ENCODE results near the gene ACCS. TPM values are rescaled to one million over a fixed set of nuclear protein-coding genes. Genes with fewer than 3 reads are reported as not detected.

Gene ACCS
- total and polyA plus RNA-seq, 8 donors: 29.3 to 88.1 (median 52.1) TPM

DNA sequence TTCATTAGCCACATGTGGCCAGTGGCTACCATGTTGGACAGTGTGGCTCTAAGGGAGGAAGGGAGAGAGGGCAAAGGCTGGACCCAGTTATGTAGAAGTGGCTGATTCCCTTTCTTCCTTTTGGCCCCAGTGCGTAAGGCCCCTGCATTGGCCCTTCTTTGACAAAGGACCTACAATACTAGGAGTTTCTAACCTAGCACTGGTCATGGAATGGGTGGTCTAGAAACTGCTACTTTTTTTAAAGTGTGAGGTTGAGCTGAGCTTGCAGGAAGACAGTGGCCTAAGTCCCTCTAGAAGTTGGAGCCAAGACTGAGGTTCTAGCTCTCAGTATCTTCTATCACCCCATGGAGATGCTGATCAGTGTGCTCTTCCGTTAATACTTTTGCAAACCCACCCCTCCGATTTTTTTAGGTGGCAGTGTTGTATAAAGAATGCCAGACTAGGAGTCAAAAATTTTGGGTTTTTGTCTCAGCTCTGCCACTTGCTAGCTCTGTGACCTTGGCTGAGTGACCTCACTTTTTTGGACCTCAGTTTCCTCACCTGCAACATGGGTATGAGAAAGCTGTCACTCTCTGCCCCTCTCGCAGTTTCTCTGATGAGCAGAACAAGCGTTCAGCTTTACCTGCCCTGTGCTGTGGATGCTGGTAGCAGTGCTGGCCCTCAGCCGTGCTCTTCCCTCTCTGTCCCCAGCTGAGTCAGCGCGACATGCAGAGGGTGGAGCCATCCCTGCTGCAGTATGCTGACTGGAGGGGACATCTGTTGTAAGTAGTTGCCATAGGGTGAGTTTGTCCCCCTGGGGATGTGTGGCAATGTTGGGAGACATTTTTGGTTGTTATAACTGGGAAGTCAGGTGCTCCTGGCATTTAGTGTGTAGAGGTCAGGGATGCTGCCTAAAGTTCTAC, 6.9 kb downstream of the ACCS start:
- H3K36me3 ChIP-seq: peaks cover 0 to 69% of the 10 kb centered on the region in 2 donors

DNA sequence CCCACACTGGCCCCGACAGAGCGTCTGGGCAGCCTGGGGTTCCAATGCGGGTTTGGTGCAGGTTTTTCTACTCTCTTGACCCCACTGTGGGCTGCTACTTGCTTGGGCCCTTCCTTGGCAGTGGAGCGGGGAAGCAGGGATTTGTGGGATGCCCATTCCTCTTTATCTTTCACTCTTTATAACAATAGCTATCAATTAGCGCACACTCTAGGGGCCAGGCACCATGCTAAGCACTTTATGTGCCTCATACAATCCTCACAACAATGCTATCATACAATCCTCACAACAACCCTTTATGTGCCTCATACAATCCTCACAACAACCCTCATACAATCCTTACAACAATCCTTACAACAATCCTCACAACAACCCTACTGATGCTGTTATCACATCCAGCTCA, 12.7 kb downstream of the ACCS start:
- Histone ChIP-seq H3K27me3 (no peaks in the 10 kb centered on the region), H3K4me3 (no peak overlapping the region), H3K27ac (no peak overlapping the region), H3K4me1 (no peaks in the 10 kb centered on the region), H3K9me3 (no peaks in the 10 kb centered on the region), H3K36me3 (peaks cover 0 to 81% of the 10 kb centered on the region in 2 donors)
- ATAC-seq (no peak), DNase-seq (no peak)
- intact Hi-C loops (cut with DNase I): no loop called here
- TF ChIP-seq, protein P1, sequence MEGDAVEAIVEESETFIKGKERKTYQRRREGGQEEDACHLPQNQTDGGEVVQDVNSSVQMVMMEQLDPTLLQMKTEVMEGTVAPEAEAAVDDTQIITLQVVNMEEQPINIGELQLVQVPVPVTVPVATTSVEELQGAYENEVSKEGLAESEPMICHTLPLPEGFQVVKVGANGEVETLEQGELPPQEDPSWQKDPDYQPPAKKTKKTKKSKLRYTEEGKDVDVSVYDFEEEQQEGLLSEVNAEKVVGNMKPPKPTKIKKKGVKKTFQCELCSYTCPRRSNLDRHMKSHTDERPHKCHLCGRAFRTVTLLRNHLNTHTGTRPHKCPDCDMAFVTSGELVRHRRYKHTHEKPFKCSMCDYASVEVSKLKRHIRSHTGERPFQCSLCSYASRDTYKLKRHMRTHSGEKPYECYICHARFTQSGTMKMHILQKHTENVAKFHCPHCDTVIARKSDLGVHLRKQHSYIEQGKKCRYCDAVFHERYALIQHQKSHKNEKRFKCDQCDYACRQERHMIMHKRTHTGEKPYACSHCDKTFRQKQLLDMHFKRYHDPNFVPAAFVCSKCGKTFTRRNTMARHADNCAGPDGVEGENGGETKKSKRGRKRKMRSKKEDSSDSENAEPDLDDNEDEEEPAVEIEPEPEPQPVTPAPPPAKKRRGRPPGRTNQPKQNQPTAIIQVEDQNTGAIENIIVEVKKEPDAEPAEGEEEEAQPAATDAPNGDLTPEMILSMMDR (IDR thresholded peaks at IDR 0.05): no peak

More for the DNA sequence above, 6.9 kb downstream of the ACCS start:
- TF ChIP-seq, protein P1 (IDR thresholded peaks at IDR 0.05): no peak
- no peak overlapping the region for H3K27ac ChIP-seq
- no peak for DNase-seq
- no peak overlapping the region for H3K4me3 ChIP-seq
- H3K4me1 ChIP-seq: no peaks in the 10 kb centered on the region
- no peaks in the 10 kb centered on the region for H3K27me3 ChIP-seq
- intact Hi-C loops (cut with DNase I): no loop called here
- no peak for ATAC-seq
- H3K9me3 ChIP-seq: no peaks in the 10 kb centered on the region

DNA sequence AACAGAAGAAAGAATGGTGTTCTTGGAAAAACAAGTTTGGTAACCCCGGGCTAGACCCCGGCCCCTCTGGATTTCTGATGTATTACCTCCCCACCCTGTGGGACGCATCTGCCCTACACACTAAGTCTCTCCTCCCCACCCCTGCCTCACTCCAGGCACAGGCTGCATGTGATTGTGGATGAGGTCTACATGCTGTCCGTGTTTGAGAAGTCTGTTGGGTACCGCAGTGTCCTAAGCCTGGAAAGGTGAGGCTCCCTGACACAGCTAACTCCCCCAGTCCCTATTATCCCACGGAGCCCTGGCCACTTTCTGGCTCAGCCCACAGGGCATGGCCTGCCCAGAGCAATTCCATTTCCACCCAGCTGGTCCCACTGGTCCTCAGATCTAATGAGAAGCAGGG, 13.3 kb downstream of the ACCS start:
- no peak for DNase-seq
- Histone ChIP-seq H3K4me3 (no peak overlapping the region), H3K36me3 (peaks cover 0 to 82% of the 10 kb centered on the region in 2 donors), H3K4me1 (no peaks in the 10 kb centered on the region), H3K27me3 (no peaks in the 10 kb centered on the region), H3K27ac (no peak overlapping the region), H3K9me3 (no peaks in the 10 kb centered on the region)
- ATAC-seq: no peak
- intact Hi-C loops (cut with DNase I): no loop called here
- TF ChIP-seq, protein P1 (IDR thresholded peaks at IDR 0.05): no peak

DNA sequence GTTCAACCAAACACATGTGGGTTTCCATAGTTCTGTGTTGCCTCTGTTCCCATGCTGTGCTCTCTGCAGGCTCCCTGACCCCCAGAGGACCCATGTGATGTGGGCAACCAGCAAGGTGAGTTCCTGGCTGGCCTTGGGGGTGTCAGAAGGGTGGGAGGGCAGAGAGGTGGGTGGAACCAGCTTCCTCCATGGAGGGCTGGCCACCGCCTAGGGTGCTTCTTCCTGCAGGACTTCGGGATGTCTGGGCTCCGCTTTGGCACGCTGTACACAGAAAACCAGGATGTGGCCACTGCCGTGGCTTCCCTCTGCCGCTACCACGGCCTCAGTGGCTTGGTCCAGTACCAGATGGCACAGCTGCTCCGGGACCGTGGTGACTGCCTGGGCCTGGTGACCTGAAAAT, 14.9 kb downstream of the ACCS start:
- H3K4me3 ChIP-seq: no peak overlapping the region
- ATAC-seq (no peak), DNase-seq (no peak)
- peaks cover 0 to 70% of the 10 kb centered on the region in 2 donors for H3K36me3 ChIP-seq
- H3K9me3 ChIP-seq: no peaks in the 10 kb centered on the region
- intact Hi-C loops (cut with DNase I): no loop called here
- no peaks in the 10 kb centered on the region for H3K27me3 ChIP-seq
- TF ChIP-seq, protein P1 (IDR thresholded peaks at IDR 0.05): no peak
- H3K4me1 ChIP-seq: no peaks in the 10 kb centered on the region
- no peak overlapping the region for H3K27ac ChIP-seq

DNA sequence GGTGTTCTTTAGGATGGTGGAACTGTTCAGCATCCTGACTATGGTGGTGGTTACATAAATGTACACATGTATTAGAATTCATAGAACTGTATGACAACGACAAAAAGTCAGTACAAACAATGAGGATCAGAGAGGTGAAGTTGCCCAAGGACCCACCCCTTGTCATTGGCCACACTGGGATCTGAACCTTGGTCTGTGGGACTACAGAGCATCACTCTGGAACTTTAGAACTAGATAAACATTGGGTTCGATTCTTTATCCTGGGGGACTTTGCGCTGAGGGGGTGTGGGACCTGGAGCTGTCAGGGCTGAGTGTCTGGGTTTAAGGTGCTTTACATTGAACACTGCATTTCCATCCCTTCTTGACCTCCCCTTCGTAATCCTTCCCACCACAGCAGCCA, 16.6 kb downstream of the ACCS start:
- intact Hi-C loops (cut with DNase I): no loop called here
- H3K27ac ChIP-seq: no peak overlapping the region
- DNase-seq (no peak), ATAC-seq (no peak)
- no peaks in the 10 kb centered on the region for H3K9me3 ChIP-seq
- H3K4me3 ChIP-seq: no peak overlapping the region
- H3K4me1 ChIP-seq: no peaks in the 10 kb centered on the region
- H3K36me3 ChIP-seq: peaks cover 0 to 63% of the 10 kb centered on the region in 2 donors
- TF ChIP-seq, protein P1 (IDR thresholded peaks at IDR 0.05): no peak
- no peaks in the 10 kb centered on the region for H3K27me3 ChIP-seq

Measured in left lung (tissue), 10 donors.